MM.1S (cell line): ENCODE results near the gene SMCO3.

Source experiments
- DNase-seq: peaks from one replicate; pipeline ENCODE4 v3.0.0-alpha.2; 2015
- H2AFZ ChIP-seq: fragments of 300-600 bp; sonication (generic); 2 replicates; pipeline ENCODE4 v1.6.0; 2016; ENCODE audit warnings: antibody characterized with exemption, low read length
- H3F3A ChIP-seq: fragments of 300-600 bp; sonication (generic); 2 replicates; pipeline ENCODE4 v1.6.1; 2016; ENCODE audit warnings: mild to moderate bottlenecking, antibody characterized with exemption, low read length, moderate library complexity, mixed read lengths; ENCODE audit not compliant: insufficient read depth
- H3K27ac ChIP-seq: fragments of 300-600 bp; sonication (generic); 2 replicates; pipeline ENCODE4 v1.5.1; 2016; ENCODE audit warnings: mild to moderate bottlenecking, low read length
- H3K27me3 ChIP-seq: fragments of 300-600 bp; sonication (generic); replicated peaks from 2 replicates; pipeline ENCODE4 v1.6.0; 2016; ENCODE audit warnings: low read length; ENCODE audit not compliant: insufficient read depth
- H3K36me3 ChIP-seq: fragments of 300-600 bp; sonication (generic); replicated peaks from 2 replicates; pipeline ENCODE4 v1.6.1; 2016; ENCODE audit warnings: mild to moderate bottlenecking, low read length, mixed read lengths; ENCODE audit not compliant: insufficient read depth
- H3K4me1 ChIP-seq: fragments of 300-600 bp; sonication (generic); 2 replicates; pipeline ENCODE4 v1.6.1; 2016; ENCODE audit warnings: low read length, mixed read lengths
- H3K4me2 ChIP-seq: fragments of 300-600 bp; sonication (generic); 2 replicates; pipeline ENCODE4 v1.6.0; 2016; ENCODE audit warnings: low read depth, low read length
- H3K4me3 ChIP-seq: fragments of 300-600 bp; sonication (generic); 2 replicates; pipeline ENCODE4 v1.5.1; 2016; ENCODE audit warnings: low read length, mixed read lengths
- H3K79me2 ChIP-seq: fragments of 300-600 bp; sonication (generic); 2 replicates; pipeline ENCODE4 v1.6.1; 2016; ENCODE audit warnings: mixed run types, low read length, mixed read lengths
- H3K9ac ChIP-seq: fragments of 300-600 bp; sonication (generic); 2 replicates; pipeline ENCODE4 v1.6.1; 2016; ENCODE audit warnings: low read length, mixed read lengths
- H3K9me2 ChIP-seq: fragments of 300-600 bp; sonication (generic); replicated peaks from 2 replicates; pipeline ENCODE4 v1.6.1; 2016; ENCODE audit warnings: mild to moderate bottlenecking, low read length, mixed read lengths; ENCODE audit not compliant: insufficient read depth
- H3K9me3 ChIP-seq: fragments of 300-600 bp; sonication (generic); replicated peaks from 2 replicates; pipeline ENCODE4 v1.6.1; 2016; ENCODE audit warnings: mild to moderate bottlenecking, low read length, mixed read lengths; ENCODE audit not compliant: insufficient read depth
- H4K20me1 ChIP-seq: fragments of 300-600 bp; sonication (generic); 2 replicates; pipeline ENCODE4 v1.6.1; 2016; ENCODE audit warnings: mild to moderate bottlenecking, low read length, moderate library complexity, mixed read lengths; ENCODE audit not compliant: insufficient read depth
- CTCF ChIP-seq: fragments of 300-600 bp; sonication (generic); IDR thresholded peaks from 2 replicates; pipeline ENCODE4 v1.5.1; 2016; ENCODE audit warnings: antibody characterized with exemption, low read length, mixed read lengths
- EZH2 ChIP-seq: fragments of 300-600 bp; sonication (generic); optimal IDR thresholded peaks from 2 replicates; pipeline ENCODE3; 2017; ENCODE audit warnings: low read depth, mild to moderate bottlenecking, antibody characterized with exemption, low read length, mixed read lengths
- EZH2phosphoT487 ChIP-seq: fragments of 300-600 bp; sonication (generic); IDR thresholded peaks from 2 replicates; pipeline ENCODE4 v1.6.1; 2018; ENCODE audit warnings: antibody characterized with exemption, low read length

SMCO3 gene

GRCh38 chr12:14814014-14814413, at the start of gene SMCO3:
SMCO3 (minus strand) TSS chr12:14814182; CDS start chr12:14806680, 7,502 bp downstream.
- Histone ChIP-seq H3K27me3 (no peaks in the 10 kb centered on the region), H3K9me2 (no peaks in the 10 kb centered on the region), H3K27ac (no peak within 1 kb of the TSS), H3K79me2 (no peaks in the 10 kb centered on the region), H2AFZ (no peak within 1 kb of the TSS), H3K9me3 (no peaks in the 10 kb centered on the region), H3K9ac (no peak within 1 kb of the TSS), H4K20me1 (no peaks in the 10 kb centered on the region), H3F3A (no peaks in the 10 kb centered on the region), H3K4me2 (no peak within 1 kb of the TSS), H3K4me3 (no peak within 1 kb of the TSS), H3K4me1 (peaks cover 4% of the 10 kb centered on the region; the same call in 1 of the 2 replicates), H3K36me3 (no peaks in the 10 kb centered on the region)
- DNase-seq, result no peak
- TF ChIP-seq EZH2phosphoT487, result no peak
- no peak for TF ChIP-seq CTCF
- no peak for TF ChIP-seq EZH2

- H3K4me1 ChIP-seq, result no peaks in the 10 kb centered on the region
- H3F3A ChIP-seq, result no peaks in the 10 kb centered on the region
- TF ChIP-seq EZH2phosphoT487 (no peak), CTCF (no peak), EZH2 (no peak)
- H3K9ac ChIP-seq, result no peak overlapping the region
- H3K4me2 ChIP-seq, result no peak overlapping the region
- no peak overlapping the region for H2AFZ ChIP-seq
- no peak overlapping the region for H3K27ac ChIP-seq
- H4K20me1 ChIP-seq, result no peaks in the 10 kb centered on the region
- no peaks in the 10 kb centered on the region for H3K9me3 ChIP-seq
- DNase-seq, result no peak
- H3K4me3 ChIP-seq, result no peak overlapping the region
- H3K27me3 ChIP-seq, result no peaks in the 10 kb centered on the region
- no peaks in the 10 kb centered on the region for H3K79me2 ChIP-seq
- H3K9me2 ChIP-seq, result no peaks in the 10 kb centered on the region
- no peaks in the 10 kb centered on the region for H3K36me3 ChIP-seq
These were observed 46.5 kb upstream of the SMCO3 start for GRCh38 chr12:14860490-14860889.

DNA sequence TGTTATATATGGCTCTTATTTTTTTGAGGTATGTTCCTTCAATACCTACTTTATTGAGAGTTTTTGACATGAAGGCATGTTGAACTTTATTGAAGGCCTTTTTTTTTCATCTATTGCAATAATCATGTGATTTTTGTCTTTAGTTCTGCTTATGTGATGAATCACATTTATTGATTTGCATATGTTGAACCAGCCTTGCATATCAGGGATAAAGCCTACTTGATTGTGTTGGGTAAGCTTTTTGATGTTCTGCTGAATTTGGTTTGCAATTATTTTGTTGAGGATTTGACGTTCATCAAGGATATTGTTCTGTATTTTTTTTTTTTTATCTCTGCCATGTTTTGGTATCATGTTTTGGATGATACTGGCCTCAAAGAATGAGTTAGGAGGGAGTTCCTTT, 44.5 kb upstream of the SMCO3 start:
- Histone ChIP-seq H3K27me3 (no peaks in the 10 kb centered on the region), H3K4me2 (no peak overlapping the region), H3K36me3 (no peaks in the 10 kb centered on the region), H4K20me1 (no peaks in the 10 kb centered on the region), H3K79me2 (no peaks in the 10 kb centered on the region), H2AFZ (no peak overlapping the region), H3F3A (no peaks in the 10 kb centered on the region), H3K4me1 (no peaks in the 10 kb centered on the region), H3K9ac (no peak overlapping the region), H3K27ac (no peak overlapping the region), H3K9me2 (no peaks in the 10 kb centered on the region), H3K9me3 (no peaks in the 10 kb centered on the region), H3K4me3 (no peak overlapping the region)
- no peak for DNase-seq
- TF ChIP-seq EZH2phosphoT487, result no peak
- TF ChIP-seq EZH2, result no peak
- TF ChIP-seq CTCF, result no peak
